CD4-positive, alpha-beta T cell treated with Interleukin-12 subunit alpha and Interleukin-12 subunit beta, for 1 hour (primary cell): Measurements from ENCODE around the gene CKLF.
"Not testable (repeated sequence)": the region's sequence is repeated elsewhere in the genome, so short reads cannot be mapped to it uniquely, and the experiment has no call there.

Source experiments
- DNase-seq: peaks from one replicate; pipeline ENCODE4 v3.0.0-alpha.2; 2020

CKLF gene

DNA sequence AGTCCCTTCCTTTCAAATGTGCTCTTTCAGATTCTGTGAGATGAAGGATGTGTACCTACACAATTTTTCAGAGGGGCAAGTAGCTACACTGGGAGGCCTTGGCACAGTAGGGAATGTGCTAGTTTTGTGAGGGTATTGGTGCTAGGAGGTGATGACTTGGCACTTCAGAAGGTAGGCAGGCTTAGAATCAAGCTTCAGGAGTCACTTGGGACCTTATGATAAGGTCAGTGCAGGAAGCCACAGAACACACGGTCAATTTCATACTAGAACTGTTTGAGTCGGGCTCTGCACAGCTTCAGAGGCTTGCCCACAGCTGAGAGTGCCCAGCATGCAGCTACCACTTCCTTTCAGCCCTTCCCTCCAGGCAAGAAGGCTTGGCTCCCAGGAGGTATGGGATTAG, 20.0 kb downstream of the CKLF start:
- DNase-seq, result no peak

DNA sequence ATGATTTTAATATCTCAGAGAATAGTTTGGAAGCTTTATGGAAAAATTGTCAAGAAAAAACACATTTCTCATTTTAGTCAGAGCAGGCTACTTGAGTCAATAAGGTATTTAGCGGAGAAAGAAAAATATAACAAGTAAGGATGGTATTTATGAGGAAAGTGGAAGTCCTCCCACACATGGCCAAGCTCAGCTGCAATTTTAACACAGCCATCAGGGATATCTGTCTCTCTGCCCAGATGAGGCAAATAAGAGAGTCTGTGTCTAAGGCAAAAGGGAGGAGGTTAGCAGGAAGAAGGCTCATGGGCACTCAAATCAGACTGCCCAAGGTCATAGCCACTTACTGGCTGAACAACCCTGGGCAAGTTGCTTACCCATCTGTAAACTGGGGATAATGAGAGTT, 21.7 kb downstream of the CKLF start:
- no peak for DNase-seq

DNA sequence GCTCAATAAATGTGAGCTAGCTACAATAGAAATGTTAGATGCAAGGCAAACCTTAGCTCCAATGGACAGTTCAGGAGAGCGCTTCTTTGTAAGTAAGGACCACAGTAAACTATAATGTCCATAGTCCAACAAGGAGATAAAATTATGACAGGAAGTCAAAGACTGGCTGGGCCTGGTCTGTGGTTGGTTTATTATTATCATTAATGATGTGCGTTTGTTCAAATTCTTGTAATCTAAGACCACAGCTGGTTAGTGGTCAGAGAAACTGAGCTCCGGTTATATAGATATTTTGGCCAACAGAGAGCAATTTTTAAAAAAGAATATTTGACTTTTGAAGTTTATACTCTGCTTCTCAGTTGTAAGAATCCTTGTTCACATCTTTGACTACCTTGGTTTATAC, 22.2 kb downstream of the CKLF start:
- no peak for DNase-seq

DNA sequence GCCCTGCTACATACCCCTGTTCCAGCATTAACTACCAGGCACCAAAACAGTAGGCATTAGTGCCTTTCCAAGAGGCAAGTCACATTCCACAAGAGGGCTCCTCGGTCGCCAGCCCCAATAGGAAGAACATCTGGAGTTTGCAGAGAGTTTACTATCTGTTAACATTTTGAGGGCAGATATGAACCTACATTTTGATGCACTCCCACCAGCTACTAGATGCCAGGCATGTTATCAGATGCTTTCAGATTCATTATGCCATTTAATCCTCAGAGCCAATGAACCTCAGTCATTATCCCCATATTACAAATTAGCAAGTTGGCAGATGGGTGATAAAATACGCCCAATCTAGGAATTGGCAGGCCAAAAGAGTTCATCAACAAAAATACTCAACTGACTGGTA, 22.7 kb downstream of the CKLF start:
- no peak for DNase-seq

DNA sequence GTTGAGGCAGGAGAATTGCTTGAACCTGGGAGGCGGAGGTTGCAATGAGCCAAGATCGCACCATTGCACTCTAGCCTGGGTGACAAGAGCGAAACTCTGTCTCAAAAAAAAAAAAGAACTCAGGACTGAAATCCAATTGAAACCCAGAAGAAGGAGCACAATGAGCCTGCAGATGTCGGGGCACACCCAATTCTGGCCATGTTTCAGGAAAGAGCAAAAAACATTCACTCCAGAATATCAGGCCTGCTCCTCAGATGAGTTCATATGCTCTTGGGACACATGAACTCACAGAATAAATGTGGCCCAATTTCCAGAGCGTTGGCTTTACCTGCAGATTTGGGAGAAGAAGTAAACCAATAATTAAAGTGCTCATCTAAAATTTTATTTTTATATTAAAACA, 23.9 kb downstream of the CKLF start:
- DNase-seq, result no peak

DNA sequence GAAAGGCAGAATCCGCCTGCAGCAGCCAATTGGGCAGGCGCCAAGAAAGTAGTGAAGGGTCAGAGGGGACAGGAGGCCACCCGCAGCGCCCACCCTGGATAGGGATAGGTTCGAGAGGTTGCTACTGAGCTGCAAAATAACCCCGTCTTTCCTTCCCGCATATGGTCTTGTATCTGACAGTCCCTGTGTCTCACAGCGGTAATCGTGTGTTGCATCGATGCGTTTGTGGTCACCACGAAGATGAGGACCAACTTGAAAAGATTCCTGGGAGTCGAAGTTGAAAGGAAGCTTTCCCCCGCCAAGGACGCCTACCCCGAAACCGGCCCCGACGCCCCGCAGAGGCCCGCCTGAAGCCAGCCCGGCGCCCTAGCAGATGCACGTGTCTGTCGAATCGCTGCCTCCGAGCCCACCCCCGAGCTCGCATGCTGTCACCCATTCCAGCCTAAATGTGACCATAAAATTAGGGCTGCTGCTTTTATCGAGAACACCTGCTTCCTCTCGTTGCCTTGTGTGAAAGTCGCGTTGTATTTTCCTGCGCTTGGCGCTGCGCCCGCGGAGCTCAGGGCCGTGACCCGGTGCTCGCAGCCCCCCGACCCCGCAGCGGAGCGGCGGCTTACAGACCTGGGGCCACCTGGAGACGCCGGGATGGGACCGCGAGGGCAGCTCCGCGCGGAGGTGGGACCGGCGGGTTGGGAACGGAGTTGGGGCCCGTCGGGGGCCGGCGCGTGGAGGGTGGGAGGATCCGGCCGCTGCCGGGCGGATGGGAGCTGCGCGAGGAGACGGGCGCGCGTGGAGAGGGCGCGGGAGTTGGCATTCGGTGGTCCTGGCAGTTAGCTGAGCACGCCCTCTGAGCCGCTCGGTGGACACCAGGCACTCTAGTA, 26.5 kb downstream of the CKLF start, which contains the start of gene CMTM2:
TSS of gene CMTM2 (plus strand) at position 813 of the 881 bp plus-strand sequence. CDS start 145 bp downstream, outside the sequence.
- DNase-seq, result no peak

DNA sequence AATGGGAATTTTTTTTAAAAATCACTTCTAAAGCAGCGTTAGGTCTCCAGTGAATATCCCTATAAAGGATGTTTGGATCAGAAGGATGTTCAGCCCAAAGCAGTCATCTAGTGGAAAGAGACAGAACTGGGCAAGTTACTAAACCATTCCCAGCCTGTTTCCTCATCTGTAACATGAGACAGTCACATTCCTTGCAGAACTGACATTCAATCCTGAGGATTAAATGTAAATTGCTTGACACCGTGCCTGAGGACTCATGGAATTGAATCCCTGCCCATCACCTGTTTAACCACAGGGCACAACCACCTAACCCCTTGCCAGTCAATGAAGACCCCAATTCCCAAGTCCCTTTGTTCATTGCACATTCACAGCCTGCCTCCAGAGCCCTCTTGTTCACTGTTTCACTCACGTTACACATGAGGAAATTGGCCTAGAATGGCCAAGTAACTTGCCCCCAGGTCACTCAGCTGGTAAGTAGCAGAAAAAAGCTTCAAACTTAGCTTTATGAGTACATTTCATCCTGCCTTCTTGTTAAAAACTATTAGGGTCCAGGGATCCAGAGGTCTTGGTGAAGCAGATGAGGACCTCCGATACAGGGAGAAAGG, 28.3 kb downstream of the CKLF start:
- no peak for DNase-seq

DNA sequence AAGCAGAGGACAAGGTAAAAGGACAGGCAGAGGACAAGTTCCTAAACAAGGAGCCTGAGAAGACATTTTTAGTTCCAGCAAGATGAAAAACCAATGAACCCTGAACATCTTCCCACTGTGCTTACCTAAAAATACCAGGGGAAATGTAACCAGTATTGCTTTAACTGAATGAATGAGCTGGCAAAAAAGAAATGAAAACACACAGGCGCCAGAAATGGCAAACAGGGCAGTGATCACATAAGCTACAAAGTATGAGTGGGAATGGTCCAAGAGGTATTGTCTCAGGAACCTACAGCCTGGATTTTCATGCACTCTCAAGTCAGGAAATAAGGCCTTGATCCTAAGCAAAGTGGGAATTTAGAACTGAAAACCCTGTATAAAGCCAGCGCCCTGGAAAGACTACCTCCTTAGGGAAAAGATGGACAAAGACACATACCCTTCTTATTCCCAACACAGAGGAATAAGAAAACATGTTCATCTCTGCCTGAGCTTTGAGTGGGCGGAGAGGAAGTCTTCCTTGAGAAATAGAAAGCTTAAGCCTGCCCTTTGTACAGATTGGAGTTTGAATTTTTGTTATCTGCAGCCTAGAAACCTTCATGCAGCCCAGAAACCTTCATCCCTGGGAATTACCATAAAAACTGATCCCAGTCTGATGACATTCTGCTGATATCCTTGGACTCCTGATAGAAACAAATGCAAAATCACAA, 29.0 kb downstream of the CKLF start:
- DNase-seq, result no peak

DNA sequence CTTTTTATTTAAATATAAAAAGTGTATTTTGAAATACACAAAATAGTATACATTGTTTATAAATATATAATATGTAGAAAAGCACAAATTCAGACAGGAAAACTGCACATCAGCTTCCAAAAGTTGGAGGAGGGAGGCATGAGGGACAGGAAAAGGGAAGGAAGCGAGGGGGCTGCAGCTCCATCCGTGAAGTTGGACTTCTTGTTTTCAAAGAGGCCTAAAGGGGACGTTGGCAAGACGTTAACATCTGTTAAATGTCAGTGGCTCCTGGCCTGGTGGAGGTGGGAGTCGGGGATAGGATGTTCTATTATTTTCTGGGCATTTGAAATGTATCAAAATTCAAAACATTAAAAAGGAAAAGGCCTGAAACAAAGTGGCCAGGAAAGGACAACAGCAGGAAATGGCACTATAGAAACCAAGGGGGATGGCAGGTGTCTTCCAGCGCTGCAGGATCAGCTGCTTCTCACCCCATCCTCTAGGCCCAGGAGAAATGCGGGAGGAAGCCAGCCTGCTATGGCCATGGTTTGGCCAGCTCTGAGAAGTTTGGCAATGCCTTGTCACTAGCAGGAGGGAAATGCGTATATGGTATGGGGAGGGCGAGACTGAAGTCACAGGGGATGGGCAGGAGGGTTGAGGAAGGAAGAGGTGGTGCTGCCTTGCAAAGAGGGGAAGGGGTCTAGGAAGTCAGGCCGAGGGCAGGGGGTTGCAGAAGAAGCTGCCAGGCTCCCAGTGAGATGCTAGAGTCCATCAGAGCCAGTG, 33.3 kb downstream of the CKLF start:
- no peak for DNase-seq

DNA sequence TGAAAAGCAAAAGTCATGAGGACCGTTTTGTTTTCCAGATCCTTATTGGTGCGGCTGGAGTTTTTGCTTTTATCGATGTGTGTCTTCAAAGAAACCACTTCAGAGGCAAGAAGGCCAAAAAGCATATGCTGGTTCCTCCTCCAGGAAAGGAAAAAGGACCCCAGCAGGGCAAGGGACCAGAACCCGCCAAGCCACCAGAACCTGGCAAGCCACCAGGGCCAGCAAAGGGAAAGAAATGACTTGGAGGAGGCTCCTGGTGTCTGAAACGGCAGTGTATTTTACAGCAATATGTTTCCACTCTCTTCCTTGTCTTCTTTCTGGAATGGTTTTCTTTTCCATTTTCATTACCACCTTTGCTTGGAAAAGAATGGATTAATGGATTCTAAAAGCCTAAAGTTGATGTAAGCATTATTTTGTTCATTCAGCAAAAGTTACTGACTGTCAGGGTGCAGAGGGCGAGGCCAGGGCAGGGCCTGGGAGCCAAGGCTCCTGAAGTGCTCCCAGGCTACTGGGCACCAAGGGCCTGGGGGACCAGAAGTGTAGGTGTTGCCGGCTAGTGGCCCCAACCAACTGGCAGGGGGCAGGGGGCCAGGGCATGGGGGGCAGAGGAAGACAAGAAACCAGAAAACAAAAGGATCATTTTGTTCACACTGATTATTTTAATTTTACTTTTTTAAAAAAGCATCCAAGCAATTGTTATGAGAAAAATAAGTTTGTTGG, 35.7 kb downstream of the CKLF start:
- DNase-seq, result no peak

DNA sequence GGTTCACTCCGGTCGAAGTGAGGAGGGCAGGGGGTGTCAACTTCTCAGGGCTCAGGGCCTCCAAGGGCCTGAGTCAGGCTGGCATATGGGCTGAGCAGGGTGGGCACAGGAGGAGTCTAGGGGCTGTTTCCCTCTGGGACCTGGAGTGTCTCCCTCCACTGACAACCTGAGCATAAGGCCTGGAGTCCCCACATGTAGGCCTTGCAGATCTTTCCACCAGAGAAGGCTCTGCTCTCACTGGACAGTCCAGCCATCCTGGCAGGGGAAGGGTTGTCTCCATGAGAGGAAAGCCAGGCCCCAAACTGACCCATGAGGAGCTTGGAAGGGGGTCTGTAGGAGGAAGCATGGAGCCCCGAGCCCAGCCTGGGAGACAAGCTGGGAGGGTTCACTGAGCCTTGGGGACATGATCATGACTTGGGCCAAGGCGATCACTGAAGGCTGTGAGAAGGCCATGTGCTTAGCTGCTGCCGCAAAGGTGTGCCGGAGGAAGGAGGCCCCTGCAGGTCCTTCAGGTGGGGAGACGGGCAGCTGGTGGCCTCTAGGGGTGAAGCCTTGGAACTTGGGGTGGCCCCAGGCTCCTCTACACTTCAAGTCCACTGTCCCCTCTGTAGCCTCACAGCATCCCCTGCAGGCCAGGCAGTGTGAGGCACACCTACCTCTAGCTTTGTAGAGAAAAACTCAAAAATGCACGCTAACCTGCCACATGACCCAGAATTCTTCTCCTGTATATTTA, 36.8 kb downstream of the CKLF start:
- peak; percentile 79 for DNase-seq

DNA sequence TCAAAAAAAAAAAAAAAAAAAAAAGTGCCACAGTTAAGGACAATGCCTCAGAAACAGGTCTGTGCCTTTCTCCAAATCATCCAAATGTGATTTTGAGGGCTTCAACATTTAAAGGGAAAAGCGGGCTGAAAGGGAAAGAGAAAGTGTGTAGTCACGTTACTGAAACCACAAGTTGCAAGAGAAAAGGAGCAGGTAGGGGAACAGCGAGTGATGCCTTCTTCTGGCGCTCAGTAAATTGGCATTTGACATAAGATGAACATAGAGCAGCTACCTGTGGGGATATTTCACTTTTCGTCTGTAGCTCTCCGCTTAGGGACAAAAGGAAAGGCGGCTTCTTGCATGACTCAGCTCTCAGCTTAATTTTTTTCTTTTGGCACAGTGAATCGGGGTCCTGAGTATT, 37.9 kb downstream of the CKLF start:
- peak; percentile 48 for DNase-seq

DNA sequence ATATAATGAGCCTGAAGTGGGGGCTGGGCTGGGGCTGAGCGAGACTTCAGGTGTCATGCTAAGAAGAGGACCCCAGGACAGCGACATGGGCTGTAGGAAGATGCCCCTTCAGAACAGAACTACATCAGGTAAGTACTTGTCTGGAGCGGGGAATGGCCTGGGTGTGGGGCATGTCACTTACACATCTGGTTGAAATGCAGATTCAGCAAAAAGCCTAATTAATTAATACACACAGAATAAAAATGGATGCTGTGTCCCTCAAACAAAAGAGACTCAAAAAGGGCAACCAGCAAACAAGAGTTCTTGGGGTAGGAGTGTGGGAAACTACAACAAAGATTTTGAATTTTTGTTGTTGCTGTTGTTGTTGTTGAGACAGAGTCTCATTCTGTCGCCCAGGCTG, 38.6 kb downstream of the CKLF start:
- no peak for DNase-seq

DNA sequence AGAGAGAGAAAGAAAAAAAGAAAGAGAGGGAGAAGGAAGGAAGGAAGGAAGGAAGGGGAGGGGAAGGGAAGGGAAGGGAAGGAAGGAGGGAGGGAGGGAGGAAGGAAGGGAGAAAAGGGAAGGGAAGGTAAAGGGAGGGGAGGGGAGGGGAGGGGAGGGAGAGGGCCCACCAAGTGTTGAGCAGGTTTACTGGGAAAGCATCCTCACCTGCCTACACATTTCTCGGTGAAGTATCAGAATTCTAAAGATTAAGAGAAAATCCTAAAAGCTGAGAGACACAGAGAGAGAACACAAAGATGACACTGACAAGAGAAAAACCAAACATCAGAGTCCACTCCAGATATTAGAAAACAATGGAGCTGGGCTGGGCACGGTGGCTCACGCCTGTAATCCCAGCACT, 39.9 kb downstream of the CKLF start:
- no peak for DNase-seq

DNA sequence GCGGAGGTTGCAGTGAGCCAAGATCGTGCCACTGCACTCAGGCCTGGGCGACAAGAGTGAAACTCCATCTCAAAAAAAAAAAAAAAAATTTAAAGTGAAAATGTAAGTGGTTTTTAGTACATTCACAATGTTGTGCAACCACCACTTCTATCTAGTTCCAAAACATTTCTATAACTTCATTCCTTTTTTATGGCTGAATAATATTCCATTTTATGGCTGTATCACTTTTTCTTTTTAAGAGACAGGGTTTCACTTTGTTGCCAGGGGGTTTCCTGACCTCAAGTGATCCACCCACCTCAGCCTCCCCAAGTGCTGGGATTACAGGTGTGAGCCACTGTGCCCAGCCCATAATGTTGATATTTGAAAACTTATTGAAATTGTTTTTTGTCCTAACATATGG, 40.4 kb downstream of the CKLF start:
- DNase-seq, result no peak

DNA sequence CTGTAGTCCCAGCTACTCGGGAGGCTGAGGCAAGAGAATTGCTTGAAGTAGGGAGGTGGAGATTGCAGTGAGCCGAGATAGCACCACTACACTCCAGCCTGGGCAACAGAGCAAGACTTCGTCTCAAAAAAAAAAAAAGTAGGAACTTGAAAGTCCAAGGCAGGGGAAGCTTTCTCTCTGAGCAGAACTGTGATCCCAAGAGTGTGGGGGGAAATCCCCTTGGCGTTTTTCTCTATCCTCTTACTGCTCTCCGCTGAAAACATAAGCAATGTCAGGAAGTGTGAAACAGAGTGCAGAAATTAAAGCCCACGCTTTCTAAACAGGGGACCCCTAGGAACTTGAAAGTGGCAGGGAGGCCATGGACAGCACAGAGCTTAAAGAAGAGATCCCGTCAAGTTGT, 42.4 kb downstream of the CKLF start:
- DNase-seq, result no peak

DNA sequence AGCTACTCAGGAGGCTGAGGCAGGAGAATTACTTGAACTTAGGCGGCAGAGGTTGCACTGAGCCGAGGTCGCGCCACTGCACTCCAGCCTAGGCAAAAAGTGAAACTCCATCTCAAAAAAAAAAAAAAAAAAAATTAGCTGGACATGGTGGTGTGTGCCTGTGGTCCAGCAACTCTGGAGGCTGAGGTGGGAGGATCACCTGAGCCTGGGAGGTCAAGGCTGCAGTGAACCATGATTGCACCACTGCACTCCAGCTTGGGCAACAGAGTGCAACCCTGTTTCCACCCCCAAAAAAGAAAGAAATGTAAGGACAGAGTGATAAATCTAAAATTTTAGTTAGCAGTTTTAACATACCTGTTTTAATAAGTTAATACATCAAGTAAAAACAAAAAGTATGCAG, 44.2 kb downstream of the CKLF start:
- not testable (repeated sequence) for DNase-seq

DNA sequence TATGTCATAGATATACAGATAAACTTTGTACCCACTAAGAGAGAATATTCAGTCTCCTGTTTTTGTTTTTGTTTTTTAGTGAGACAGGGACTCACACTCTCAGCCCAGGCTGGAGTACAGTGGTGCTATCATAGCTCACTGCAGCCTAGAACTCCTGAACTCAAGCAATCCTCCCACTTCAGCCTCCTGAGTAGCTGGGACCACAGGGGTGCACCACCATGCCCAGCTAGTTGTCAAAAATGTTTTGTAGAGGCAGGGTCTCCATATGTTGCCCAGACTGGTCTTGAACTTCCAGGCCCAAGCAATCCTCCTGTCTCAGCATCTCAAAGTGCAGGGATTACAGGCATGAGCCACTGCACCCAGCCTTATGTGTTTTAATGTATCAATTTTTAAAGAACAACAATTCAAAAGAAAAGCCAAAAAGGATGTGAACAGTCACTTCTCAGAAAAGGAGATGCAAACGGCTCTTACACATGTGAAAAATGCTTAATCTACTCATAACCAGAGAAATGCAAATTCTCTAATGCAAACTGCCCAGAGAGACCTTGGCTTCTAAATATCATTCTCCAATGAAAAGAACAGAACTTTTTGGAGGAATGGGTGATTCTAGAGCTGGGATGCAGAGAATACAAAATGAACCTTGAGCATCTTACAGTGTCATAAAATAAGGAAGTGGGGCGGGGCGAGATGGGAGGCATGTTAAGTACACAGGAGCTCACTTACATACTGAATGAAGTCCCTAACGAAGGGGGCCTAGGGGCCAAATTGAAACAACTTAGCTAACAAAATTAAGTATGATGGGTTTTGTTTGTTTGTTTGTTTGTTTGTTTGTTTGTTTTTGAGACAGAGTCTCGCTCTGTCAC, 44.8 kb downstream of the CKLF start:
- no peak for DNase-seq

DNA sequence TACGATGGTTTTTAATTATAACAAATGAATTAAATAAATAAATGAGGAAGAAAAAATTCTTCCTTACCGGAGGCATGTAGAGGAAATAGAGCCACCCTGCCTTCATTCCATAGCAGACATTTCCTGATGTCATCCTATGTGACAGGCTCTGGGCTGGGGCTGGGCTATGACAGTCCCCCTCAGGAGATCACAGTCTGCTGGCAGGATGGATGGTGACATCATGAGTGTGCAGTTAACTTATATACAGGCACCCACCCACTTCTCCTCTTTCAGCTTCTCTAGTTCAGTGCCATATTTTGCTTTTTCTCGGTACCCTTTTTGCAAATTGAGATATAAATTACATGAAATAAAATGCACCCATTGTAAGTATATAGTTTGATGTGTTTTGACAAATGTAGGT, 45.7 kb downstream of the CKLF start:
- no peak for DNase-seq

DNA sequence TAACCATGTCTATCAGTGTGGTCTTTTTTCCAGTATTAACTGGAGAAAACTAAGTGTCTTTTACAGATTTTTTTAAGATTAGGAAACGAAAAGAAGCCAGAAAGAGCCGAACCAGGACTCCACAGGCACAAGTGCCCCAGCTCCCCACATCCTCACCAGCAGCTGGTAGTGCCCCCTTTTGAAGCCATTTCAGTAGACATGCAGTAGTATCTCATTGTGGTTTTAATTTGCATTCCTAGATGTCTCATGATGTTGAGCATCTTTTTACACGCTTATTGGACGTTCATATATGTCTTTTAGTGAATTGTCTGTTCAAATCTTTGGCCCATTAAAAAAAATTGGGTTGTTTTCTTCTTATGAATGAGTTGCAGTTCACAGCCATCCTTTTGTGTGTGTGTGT, 47.4 kb downstream of the CKLF start:
- DNase-seq, result no peak

DNA sequence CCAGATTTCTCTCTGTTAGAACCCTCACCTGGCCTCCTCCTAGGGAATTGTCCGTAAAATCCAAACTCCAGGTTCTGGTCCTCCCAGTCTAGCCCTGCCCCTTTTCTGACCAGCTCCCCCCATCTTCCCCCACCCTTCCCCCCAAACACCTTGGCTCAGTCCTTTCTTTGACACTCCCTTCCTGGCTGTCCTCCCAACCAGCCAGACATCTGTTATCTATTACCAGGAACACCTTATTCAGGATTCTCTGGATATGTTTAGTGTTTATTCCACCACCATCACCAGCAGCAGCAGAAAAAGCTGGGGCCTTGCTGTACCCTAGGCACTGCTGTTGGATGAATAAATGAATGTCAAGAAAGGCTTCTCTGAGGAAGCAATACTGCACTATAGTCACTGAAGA, 48.1 kb downstream of the CKLF start:
- no peak for DNase-seq
